SU-DHL-6 (cell line): Measurements from ENCODE around the gene PLXNB2.

Experiments used
- EZH2phosphoT487 ChIP-seq: fragments of 200-600 bp; sonication (generic), shearing (Covaris generic); conservative IDR thresholded peaks from 2 replicates; pipeline ENCODE4 v1.6.1; 2018; ENCODE audit warnings: mild to moderate bottlenecking, antibody characterized with exemption, low read length, moderate library complexity, mixed read lengths
- TF ChIP-seq, protein P1 (sequence below): fragments of 200-600 bp; sonication (generic); IDR thresholded peaks from one replicate; pipeline ENCODE4 v1.5.1; 2017; ENCODE audit warnings: antibody characterized with exemption, mild to moderate bottlenecking, low read length, moderate library complexity; ENCODE audit not compliant: insufficient read depth, poor library complexity, severe bottlenecking

DNA sequence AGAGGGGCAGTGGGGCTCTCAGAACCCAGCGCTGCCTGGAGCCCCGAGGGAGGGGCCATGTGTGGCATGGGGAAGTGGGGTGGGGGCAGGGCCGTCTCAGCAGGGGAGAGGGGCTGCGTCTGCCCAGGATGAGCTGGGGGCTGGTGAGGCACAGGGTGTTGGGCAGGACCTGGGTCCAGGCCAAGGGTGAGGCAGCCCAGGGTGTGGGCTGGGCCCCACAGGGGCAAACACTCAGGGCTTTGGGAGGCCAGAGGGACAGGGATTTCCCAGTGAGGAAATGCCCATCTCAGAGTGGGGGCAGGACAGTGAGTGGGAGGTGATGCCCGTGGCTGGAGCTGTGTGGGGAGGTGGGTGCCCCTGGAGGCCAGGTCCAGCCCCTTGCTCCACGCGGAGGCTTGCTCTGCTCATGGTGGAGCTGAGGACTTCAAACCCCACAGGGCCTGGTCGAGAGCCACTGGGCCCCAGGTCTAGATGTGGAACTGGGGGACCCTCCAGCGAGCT, 5.4 kb downstream of the PLXNB2 start:
- TF ChIP-seq, protein P1, sequence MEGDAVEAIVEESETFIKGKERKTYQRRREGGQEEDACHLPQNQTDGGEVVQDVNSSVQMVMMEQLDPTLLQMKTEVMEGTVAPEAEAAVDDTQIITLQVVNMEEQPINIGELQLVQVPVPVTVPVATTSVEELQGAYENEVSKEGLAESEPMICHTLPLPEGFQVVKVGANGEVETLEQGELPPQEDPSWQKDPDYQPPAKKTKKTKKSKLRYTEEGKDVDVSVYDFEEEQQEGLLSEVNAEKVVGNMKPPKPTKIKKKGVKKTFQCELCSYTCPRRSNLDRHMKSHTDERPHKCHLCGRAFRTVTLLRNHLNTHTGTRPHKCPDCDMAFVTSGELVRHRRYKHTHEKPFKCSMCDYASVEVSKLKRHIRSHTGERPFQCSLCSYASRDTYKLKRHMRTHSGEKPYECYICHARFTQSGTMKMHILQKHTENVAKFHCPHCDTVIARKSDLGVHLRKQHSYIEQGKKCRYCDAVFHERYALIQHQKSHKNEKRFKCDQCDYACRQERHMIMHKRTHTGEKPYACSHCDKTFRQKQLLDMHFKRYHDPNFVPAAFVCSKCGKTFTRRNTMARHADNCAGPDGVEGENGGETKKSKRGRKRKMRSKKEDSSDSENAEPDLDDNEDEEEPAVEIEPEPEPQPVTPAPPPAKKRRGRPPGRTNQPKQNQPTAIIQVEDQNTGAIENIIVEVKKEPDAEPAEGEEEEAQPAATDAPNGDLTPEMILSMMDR: no peak
- TF ChIP-seq EZH2phosphoT487: no peak
